Endothelial cell of umbilical vein (primary cell): ENCODE measurements around the gene KCTD18. TPM values are rescaled to one million over a fixed set of nuclear protein-coding genes. Genes with fewer than 3 reads are reported as not detected.

Experiments used
- BruUV-seq: library from RNA; stranded (reverse); fragments of 400-500 nt; replicated peaks from 2 replicates; lab custom pipeline; 2021; lab: Mats Ljungman, UMichigan
- CTCF ChIA-PET: fragments of 300-600, 350-600 bp; sonication (Branson Sonifier 250); formaldehyde crosslinking; loops from one replicate; lab custom pipeline; 2021; ENCODE audit warnings: antibody characterized with exemption, inconsistent platforms; lab: Charles Lee
- POLR2A ChIA-PET: fragments of 300-600, 350-600 bp; sonication (Branson Sonifier 250); formaldehyde crosslinking; loops from one replicate; lab custom pipeline; 2021; ENCODE audit warnings: antibody characterized with exemption, inconsistent platforms; lab: Charles Lee
- DNase-seq: peaks from one replicate; pipeline ENCODE4 v3.0.0-alpha.2; 2011; ENCODE audit warnings: low read depth, low spot score
- FAIRE-seq: peaks from 2 replicates; lab custom pipeline; 2011; peaks lifted over from hg19 to GRCh38; lab: Jason Lieb, UNC
- H2AFZ ChIP-seq: 2 replicates; pipeline ENCODE4 v1.6.0; 2012; ENCODE audit warnings: low read depth, low read length, control low read depth, inconsistent platforms
- H3K27ac ChIP-seq: 2 replicates; pipeline ENCODE4 v1.5.1; 2011; ENCODE audit warnings: low read depth, mild to moderate bottlenecking, control low read depth, low read length, moderate library complexity; ENCODE audit not compliant: insufficient read depth
- H3K27me3 ChIP-seq, 2 experiments: 2 replicates each; pipeline versions ENCODE4 v1.6.0 to v1.6.1; 2011; ENCODE audit warnings: low read length in 2 of 2, mixed read lengths in 1 of 2; ENCODE audit not compliant: control insufficient read depth in 2 of 2, insufficient read depth in 2 of 2
- H3K36me3 ChIP-seq, 2 experiments: 2 replicates in 1 of 2; 3 replicates in 1 of 2; pipeline ENCODE4 v1.5.1; 2011; ENCODE audit warnings: low read length in 2 of 2, mild to moderate bottlenecking in 1 of 2, moderate library complexity in 1 of 2; ENCODE audit not compliant: control insufficient read depth in 2 of 2, insufficient read depth in 2 of 2; ENCODE audit errors: extremely low read depth in 1 of 2
- H3K4me1 ChIP-seq: 3 replicates; pipeline ENCODE4 v1.5.1; 2011; ENCODE audit warnings: mild to moderate bottlenecking, low read length; ENCODE audit not compliant: control insufficient read depth, insufficient read depth; ENCODE audit errors: extremely low read depth
- H3K4me2 ChIP-seq: 2 replicates; pipeline ENCODE4 v1.6.1; 2011; ENCODE audit warnings: low read length, control low read depth, mixed read lengths; ENCODE audit not compliant: insufficient read depth
- H3K4me3 ChIP-seq, 3 experiments: fragments of 200-600 bp in 1 of 3; sonication (generic), shearing (Covaris generic) in 1 of 3; replicated peaks in 1 of 3; 2 replicates each; pipeline ENCODE4 v1.5.1; 2011 to 2016; ENCODE audit warnings: control low read depth in 3 of 3, low read length in 3 of 3, mild to moderate bottlenecking in 2 of 3, inconsistent platforms in 1 of 3, low read depth in 1 of 3, moderate library complexity in 1 of 3; ENCODE audit not compliant: insufficient read depth in 1 of 3
- H3K79me2 ChIP-seq: 2 replicates; pipeline ENCODE4 v1.6.0; 2012; ENCODE audit warnings: low read length, inconsistent platforms; ENCODE audit not compliant: control insufficient read depth, insufficient read depth
- H3K9ac ChIP-seq: replicated peaks from 2 replicates; pipeline ENCODE3; 2011; ENCODE audit warnings: low read length, control low read depth; ENCODE audit not compliant: insufficient read depth; ENCODE audit errors: extremely low read depth
- H3K9me1 ChIP-seq: replicated peaks from 3 replicates; pipeline ENCODE4 v1.6.0; 2011; ENCODE audit warnings: mild to moderate bottlenecking, low read length; ENCODE audit not compliant: control insufficient read depth, insufficient read depth; ENCODE audit errors: extremely low read depth
- H3K9me3 ChIP-seq: replicated peaks from 2 replicates; pipeline ENCODE4 v1.5.1; 2012; ENCODE audit warnings: low read length, inconsistent platforms; ENCODE audit not compliant: control insufficient read depth, insufficient read depth
- H4K20me1 ChIP-seq: replicated peaks from 2 replicates; pipeline ENCODE3; 2011; ENCODE audit warnings: mild to moderate bottlenecking, low read length; ENCODE audit not compliant: control insufficient read depth, insufficient read depth; ENCODE audit errors: extremely low read depth
- EZH2 ChIP-seq: IDR thresholded peaks from 2 replicates; pipeline ENCODE4 v1.6.1; 2012; ENCODE audit warnings: borderline replicate concordance, low read depth, mild to moderate bottlenecking, moderate library complexity, low read length, inconsistent platforms; ENCODE audit not compliant: severe bottlenecking
- FOS ChIP-seq: IDR thresholded peaks from 2 replicates; pipeline ENCODE4 v1.6.1; 2011; ENCODE audit warnings: mild to moderate bottlenecking, low read length, moderate library complexity, borderline replicate concordance; ENCODE audit not compliant: insufficient read depth
- GATA2 ChIP-seq: IDR thresholded peaks from 2 replicates; pipeline ENCODE4 v1.7.0; 2011; ENCODE audit warnings: low read depth, mild to moderate bottlenecking, moderate library complexity, mixed read lengths, low read length; ENCODE audit not compliant: insufficient read length, insufficient read depth
- JUN ChIP-seq: IDR thresholded peaks from 2 replicates; pipeline ENCODE4 v1.6.1; 2011; ENCODE audit warnings: borderline replicate concordance, low read depth; ENCODE audit not compliant: insufficient read length, insufficient read depth
- MAX ChIP-seq: IDR thresholded peaks from 2 replicates; pipeline ENCODE4 v1.6.1; 2011; ENCODE audit not compliant: insufficient read depth, insufficient read length
- MYC ChIP-seq: IDR thresholded peaks from one replicate; pipeline ENCODE4 v1.6.1; 2011; ENCODE audit warnings: mild to moderate bottlenecking, low read depth, low read length
- POLR2A ChIP-seq: IDR thresholded peaks from 2 replicates; pipeline ENCODE4 v1.6.1; 2012; ENCODE audit warnings: low read depth, mild to moderate bottlenecking, control low read depth, low read length
- POLR2AphosphoS5 ChIP-seq: IDR thresholded peaks from 2 replicates; pipeline ENCODE4 v1.6.1; 2012; ENCODE audit warnings: low read depth, mild to moderate bottlenecking, control low read depth, low read length, moderate library complexity; ENCODE audit not compliant: insufficient read depth
- dilution Hi-C: fragments of 300-500 bp; cut with MboI; formaldehyde crosslinking; loops from one replicate; pipeline ENCODE4 v1.15.0; 2019; ENCODE audit warnings: low sequenced_read_pairs; ENCODE audit not compliant: extremely low pct_ligation_motif_present
- intact Hi-C: fragments of 100-400 bp; cut with micrococcal nuclease; formaldehyde crosslinking; loops from one replicate; pipeline ENCODE4 v1.10.0; 2022
- polyA plus RNA-seq, 4 experiments: library from polyadenylated mRNA; depleted of rRNA in 3 of 4; stranded (reverse) in 3 of 4; unstranded in 1 of 4; fragments of >200 nt; gene quantifications; 2 replicates each; pipeline versions ENCODE4 v1.2.1 to v1.2.3, GENCODE V29; 2011 to 2012; ENCODE audit warnings: missing spikeins in 1 of 4
- total RNA-seq: library from RNA; stranded (reverse); gene quantifications from 2 replicates; pipeline ENCODE4 v1.2.3, GENCODE V29; 2021
- TF ChIP-seq, protein P1 (sequence below), 2 donors: IDR thresholded peaks; 1 replicate in 1 of 2; 2 replicates in 1 of 2; pipeline ENCODE4 v1.5.1; 2011; ENCODE audit warnings: low read length in 2 of 2, mild to moderate bottlenecking in 2 of 2, moderate library complexity in 2 of 2, control low read depth in 1 of 2, inconsistent platforms in 1 of 2, low read depth in 1 of 2; ENCODE audit not compliant: insufficient read depth in 1 of 2; ENCODE audit errors: extremely low read depth in 1 of 2

KCTD18 gene
- total and polyA plus RNA-seq, 2 donors (not counting 3 experiments of a cell fraction or from before 2014, with no cell fraction given), result 2.6 to 6.6 TPM

DNA sequence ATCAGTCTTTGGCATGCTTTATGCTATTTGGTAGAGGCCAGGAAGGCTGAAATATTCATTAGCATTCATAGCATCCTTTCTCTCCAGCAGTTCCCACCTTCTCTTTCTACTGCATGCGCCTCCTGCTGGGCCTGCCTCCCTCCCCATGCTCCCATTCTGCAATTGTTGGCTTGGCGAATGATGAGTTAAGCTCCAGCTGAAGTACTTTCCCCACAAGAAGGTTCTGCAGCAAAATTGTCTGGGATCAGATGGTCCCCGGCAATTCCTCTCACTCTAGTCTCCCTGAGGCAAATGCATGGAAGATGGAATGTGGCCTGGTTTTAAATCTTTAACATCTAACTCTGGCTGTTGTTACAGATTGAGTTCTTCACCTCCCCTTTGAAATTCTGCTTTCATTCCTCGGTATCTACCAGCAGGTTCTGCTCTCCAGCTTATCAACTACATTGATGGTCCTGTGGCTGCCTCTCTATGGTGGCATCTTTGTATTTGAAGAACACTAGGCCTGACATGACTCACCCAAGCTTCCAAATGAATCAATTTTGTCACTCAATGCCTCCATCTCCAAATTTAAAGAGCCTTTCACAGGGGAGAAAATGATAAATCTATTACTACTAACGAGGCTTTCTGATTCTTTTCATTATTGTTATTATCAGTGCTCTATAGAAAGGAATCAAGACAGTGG, 55.9 kb downstream of the KCTD18 start:
- Histone ChIP-seq H3K4me3 (no peak overlapping the region), H3K9me1 (no peaks in the 10 kb centered on the region), H3K27ac (no peak overlapping the region), H3K27me3 (no peaks in the 10 kb centered on the region), H3K79me2 (no peaks in the 10 kb centered on the region), H2AFZ (no peak overlapping the region), H4K20me1 (no peaks in the 10 kb centered on the region), H3K9ac (no peak overlapping the region), H3K9me3 (no peaks in the 10 kb centered on the region), H3K36me3 (no peaks in the 10 kb centered on the region), H3K4me1 (peaks cover 6% of the 10 kb centered on the region), H3K4me2 (no peak overlapping the region)
- no TSS peak for BruUV-seq
- FAIRE-seq (no peak), DNase-seq (no peak)
- dilution Hi-C loops (no loop called here), intact Hi-C loops (no loop called here)
- POLR2A ChIA-PET, result no interaction called here
- CTCF ChIA-PET, result interaction anchor here (0.8 to 1.2 kb wide), 2 partner anchors 13 to 148 kb away, joined by 3 read pairs; no protein-coding TSS in a partner anchor
- TF ChIP-seq FOS (no peak), POLR2AphosphoS5 (no peak), GATA2 (no peak), JUN (no peak), MYC (no peak), POLR2A (no peak), EZH2 (no peak), MAX (no peak)
- TF ChIP-seq, protein P1, sequence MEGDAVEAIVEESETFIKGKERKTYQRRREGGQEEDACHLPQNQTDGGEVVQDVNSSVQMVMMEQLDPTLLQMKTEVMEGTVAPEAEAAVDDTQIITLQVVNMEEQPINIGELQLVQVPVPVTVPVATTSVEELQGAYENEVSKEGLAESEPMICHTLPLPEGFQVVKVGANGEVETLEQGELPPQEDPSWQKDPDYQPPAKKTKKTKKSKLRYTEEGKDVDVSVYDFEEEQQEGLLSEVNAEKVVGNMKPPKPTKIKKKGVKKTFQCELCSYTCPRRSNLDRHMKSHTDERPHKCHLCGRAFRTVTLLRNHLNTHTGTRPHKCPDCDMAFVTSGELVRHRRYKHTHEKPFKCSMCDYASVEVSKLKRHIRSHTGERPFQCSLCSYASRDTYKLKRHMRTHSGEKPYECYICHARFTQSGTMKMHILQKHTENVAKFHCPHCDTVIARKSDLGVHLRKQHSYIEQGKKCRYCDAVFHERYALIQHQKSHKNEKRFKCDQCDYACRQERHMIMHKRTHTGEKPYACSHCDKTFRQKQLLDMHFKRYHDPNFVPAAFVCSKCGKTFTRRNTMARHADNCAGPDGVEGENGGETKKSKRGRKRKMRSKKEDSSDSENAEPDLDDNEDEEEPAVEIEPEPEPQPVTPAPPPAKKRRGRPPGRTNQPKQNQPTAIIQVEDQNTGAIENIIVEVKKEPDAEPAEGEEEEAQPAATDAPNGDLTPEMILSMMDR (IDR thresholded peaks at IDR 0.05; ENCODE audit: extremely low read depth in 1 of 2, insufficient read depth in 1 of 2, low read depth in 1 of 2, low read length in 2 of 2), result no peak
